HS-27A (cell line): ENCODE results near the gene DRICH1.
"Not testable (repeated sequence)": the region's sequence is repeated elsewhere in the genome, so short reads cannot be mapped to it uniquely, and the experiment has no call there.

ENCODE experiments used
- DNase-seq: peaks from one replicate; pipeline ENCODE4 v3.0.0-alpha.2; 2012; ENCODE audit warnings: low read depth, missing footprints

DRICH1 gene

GRCh38 chr22:23598805-23599518 lies 33.2 kb downstream of the DRICH1 start:
- DNase-seq = no peak

GRCh38 chr22:23597576-23598268 lies 34.4 kb downstream of the DRICH1 start:
- not testable (repeated sequence) for DNase-seq

DNA sequence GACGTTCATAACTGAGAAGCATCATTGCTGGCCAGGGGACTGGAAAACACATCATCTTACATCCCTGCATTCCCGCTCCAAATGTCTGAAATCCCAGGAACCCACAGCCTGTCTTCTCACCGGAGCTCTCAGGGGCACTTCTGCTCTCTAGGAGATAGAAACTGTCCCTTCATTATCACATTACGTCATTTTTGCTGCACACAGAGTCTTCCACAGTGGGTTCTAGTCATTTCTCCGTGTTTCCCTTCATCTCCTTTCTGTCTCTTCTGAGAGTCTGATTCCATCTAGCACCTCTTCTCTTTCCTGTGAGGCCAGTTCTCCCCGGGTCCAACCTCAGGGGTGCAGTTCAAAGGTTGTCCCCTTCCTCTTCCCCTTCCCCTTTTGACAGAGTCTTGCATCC lies 36.2 kb downstream of the DRICH1 start:
- not testable (repeated sequence) for DNase-seq

GRCh38 chr22:23591846-23592245 lies 40.3 kb downstream of the DRICH1 start:
- DNase-seq = no peak

DNA sequence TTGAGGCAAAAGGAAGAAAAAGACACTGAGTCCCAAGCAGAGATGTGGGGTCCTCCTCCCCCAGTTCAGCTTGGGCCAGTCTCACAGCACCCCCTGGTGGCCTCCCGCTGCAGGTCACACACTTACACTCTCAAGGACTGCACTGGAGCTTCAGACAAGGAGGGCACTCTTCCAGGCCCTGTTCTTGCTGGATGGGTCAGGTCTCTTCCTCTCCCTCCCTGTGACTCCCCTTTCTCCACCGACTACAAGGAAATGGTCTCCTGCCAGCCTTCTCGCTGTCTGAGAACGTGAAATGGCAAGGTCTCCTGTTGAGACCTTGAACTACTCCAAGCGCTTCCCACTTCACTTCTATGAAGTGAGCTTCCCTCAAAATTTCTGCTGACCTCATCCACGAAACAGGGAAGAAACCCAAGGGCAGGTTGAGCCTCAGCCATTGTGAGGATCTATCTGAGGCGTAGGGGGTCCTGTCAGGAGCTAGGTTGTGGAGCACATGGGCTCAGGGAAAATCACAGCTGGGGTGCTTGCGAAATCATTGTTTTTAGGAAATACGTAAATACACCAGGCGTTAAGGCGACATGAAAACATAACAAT lies 40.8 kb downstream of the DRICH1 start:
- no peak for DNase-seq

DNA sequence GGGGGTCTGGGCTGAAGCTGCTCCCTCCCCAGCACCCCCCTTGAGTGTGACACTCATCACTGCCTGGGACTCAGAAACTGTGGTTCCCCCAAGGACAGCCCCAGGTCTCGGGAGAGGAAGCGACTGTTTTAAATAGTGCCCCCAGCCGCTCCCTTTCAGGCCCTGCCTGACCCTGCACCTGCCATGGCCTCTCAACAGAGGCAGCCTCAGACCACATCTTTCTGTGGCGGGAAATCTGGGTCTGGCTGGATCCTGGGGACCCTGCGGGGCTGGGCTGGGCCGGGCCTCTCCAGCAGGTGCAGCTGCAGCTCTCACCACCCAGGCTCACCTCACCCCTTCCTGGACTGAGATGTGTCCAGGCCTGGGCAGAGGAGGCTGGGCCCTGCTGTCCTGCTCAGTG lies 48.3 kb downstream of the DRICH1 start:
- no peak for DNase-seq

DNA sequence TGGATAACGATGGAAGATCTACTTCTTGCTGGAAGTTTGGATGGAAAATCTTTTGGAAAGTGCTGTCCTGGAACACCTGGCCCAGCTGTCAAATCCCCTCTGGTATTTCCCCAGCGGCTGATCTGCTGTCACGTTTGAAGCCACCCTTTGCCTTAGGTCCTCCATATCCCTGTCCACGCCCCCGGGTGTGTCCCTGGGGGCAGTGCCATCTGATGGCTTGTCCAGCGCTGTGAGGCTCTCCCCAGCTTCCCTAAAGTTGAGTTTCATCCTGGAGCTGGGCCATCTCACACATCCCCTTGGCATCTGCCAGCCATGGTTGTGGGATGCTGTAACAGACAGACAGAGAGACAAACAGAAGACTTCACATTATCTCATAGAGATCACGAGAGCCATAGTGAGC lies 49.0 kb downstream of the DRICH1 start:
- DNase-seq = no peak

DNA sequence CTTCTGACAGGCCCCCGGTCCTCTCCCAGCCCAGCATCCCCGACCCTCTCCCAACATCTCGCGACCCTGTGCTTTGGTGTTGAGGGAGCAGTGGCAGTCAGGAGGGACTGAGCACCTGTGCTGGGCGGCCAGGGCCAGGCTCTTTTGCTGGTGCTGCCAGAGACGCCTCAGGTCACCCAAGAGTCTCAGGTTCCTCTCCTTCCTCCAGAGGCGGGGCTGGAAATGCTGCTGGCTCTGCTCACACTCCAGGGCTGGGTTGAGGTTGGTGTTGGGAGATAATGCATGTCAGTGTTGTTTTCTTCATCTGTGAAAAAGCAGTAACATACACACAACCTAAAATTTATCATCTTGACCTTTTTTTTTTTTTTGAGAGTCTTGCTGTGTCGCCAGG lies 50.9 kb downstream of the DRICH1 start:
- no peak for DNase-seq

DNA sequence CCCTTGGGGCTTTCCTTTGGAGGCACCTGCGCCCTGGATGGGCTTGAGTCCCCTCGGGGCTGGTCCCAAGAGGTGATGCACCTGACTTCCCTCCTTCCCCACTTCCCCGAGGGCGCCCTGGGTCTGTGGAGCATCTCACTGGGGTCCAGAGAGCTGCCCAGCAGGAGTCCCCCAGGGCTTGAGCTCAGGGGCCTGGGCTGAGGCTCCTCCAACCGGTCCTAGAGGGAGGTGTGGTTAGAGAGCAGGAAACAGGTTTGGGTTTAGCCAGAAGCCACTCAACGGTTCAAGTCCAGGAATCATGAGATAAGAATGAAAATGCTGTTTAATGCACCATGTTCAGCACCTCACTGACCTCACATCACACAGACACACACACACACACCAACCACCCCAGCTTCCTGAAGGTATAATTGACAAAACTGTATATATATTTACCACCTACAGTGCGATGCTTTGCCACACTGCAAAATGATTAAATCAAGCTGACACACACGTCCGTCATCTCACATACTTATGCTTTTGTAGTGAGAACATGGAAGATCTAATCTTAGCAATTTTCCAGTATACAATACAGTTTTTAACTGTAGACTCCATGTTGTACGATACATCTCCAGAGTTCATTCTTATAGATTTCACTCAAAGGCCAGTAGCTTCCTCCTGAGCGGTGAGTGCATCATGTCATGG lies 51.4 kb downstream of the DRICH1 start:
- DNase-seq = no peak

DNA sequence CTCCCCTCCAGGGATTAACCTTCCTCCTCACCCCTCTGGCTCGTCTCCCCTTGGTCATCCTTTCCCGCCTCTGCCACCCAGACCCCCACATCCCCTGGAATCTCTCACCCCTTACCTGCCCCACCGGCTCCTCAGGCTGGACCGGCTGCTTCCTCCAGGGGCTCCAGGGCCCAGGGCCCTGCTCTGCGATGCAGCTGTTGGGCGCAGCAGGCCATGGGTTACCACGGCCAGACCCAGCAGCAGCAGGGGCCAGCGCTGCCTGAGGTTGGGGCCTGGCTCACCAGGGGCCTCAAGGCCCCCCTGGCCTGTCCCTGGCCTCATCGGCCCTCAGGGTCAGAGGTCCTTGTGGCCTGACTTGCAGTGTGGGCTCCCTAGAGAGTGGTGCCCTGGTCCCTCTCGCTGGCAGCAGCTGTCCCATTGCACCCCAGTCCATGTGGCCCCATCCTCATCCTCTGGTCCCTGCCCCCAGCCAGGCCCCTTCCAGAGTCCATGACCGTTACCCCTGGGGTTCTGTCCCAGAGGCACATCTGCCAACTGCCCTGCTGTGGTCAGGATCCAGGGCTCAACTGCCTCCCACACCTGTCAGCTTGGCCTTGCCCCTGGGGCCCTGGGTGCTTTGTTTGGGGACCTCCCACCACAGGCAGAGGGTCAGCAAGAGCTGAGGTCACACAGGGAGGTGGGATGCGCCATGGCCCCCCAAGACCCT lies 52.1 kb downstream of the DRICH1 start, which contains the start of gene IGLL1:
Gene IGLL1 (minus strand): TSS at position 421 of the 706 bp plus-strand sequence. CDS start 100 bp downstream, at position 321.
- no peak for DNase-seq

DNA sequence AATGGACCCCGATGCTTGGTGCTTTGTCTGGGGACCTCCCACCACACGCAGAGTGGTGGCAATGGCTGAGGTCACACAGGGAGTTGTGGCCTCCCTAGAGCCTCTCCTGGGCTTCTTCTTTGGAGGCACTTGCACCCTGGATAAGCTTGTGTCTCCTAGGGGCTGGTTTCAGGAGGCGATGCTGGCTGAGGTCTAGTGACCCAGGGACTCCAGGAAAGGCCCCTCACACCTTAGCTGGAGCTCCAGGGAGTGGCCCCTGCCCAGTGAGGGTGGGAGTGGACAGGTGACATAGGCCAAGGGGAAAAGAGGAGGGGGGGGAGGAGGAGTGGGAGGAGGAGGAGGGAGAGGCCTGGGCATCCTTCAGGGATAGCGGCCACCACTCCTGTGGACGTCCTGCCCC lies 52.8 kb downstream of the DRICH1 start:
- no peak for DNase-seq

DNA sequence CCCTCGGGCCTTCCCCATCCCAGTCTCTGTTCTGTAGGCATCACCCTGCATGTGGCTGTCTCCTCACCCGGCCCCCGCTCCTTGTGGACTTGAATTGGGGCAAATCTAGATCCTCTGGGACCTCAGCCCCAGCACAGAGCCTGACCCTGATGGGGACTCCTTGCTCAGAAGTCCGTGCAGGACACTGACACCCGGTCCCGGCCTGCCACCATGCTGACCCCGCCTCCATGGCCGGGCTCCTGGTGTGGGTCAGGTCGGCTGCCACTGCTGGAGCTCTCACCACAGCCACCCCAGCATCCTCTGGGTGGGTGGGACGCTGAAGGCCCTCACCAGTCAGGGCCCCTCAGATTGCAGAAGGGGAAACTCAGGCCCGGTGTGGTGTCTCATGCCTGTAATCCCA lies 53.8 kb downstream of the DRICH1 start:
- no peak for DNase-seq

GRCh38 chr22:23576681-23577080 lies 55.4 kb downstream of the DRICH1 start:
- no peak for DNase-seq

- DNase-seq = no peak
These were observed 56.5 kb downstream of the DRICH1 start for GRCh38 chr22:23575601-23576000.

DNA sequence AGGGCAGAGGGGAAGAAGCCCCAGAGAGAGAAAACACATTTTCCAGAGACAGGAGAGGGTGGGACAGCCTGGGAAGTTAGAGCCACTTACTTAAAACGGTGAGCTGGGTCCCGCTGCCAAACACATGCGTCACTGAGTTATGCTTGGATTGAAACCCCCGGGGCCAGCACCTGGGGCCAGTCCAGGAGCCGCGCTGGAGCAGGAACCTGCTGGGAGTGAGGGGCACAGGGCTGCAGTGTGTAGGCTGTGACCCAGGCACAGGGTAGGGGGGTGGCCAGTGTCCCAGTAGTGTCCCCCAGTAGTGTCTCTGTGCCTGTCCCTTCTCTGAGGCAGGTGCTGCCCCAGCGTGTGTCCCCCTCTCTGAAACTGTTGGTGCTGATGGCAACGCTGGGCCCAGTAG lies 57.2 kb downstream of the DRICH1 start:
- DNase-seq = no peak

- no peak for DNase-seq
These were observed 57.7 kb downstream of the DRICH1 start for GRCh38 chr22:23574371-23574811.

- not testable (repeated sequence) for DNase-seq
These were observed 58.4 kb downstream of the DRICH1 start for GRCh38 chr22:23573701-23574235.

GRCh38 chr22:23573106-23573505 lies 59.0 kb downstream of the DRICH1 start:
- not testable (repeated sequence) for DNase-seq

- DNase-seq = no peak
These were observed 60.6 kb downstream of the DRICH1 start for GRCh38 chr22:23571486-23571885.

DNA sequence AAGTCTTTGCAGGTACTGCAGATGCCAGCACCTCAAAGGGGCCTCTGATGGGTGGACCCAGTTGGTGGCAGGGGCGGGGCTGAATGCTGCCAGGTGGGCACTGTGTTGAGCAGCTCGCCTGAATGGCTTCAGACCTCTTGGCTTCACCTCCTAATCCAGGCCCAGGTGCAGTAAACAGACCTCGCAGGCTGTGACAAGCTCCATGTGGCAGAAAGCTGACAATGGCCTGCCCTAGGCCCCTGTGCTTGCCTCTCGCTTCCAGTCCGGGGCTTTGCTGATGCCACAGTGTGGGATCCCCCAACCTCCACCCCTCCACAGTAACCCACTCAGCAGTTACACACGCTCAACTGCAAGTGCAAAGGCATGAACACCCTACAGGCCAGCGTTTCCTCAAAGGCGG lies 61.4 kb downstream of the DRICH1 start:
- no peak for DNase-seq

GRCh38 chr22:23569716-23570115 lies 62.4 kb downstream of the DRICH1 start:
- DNase-seq = no peak

DNA sequence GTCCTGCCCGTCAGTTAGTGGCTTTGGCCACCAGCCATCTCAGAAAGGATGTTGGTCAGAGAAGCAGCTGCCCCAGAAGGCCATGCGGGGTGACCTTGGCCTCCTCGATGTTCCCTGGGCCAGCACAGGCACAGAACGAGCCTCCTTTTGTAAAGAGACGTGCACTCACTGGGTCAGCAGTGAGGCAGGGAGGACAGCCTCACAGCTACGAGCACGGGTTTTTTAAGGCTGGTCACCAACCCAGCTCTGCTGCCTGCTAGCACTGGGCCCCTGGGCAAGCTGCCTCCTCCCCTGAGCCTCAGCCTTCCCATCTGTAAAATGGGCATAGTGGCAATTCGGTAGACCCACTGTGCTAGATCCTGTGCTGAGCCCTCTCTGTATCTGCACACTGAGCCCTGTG lies 62.8 kb downstream of the DRICH1 start:
- DNase-seq = no peak
